Globus pallidus (tissue), 1 donor: ENCODE data around the gene SEMA3F.

Source experiments
- DNase-seq: peaks from one replicate; pipeline ENCODE4 v3.0.0-alpha.2; 2015; ENCODE audit warnings: low spot score

SEMA3F gene

GRCh38 chr3:50154840-50155490 is at the start of gene SEMA3F:
Gene SEMA3F, plus strand, starts transcription at chr3:50155324. Its CDS starts 4,299 bp downstream, at chr3:50159623.
- no peak for DNase-seq

- no peak for DNase-seq
These were observed 43.4 kb upstream of the SEMA3F start for GRCh38 chr3:50111757-50112156.

GRCh38 chr3:50112462-50112861 is 42.7 kb upstream of the SEMA3F start:
- no peak for DNase-seq

GRCh38 chr3:50117120-50117519 is 38.0 kb upstream of the SEMA3F start:
- no peak for DNase-seq

GRCh38 chr3:50118237-50118636 is 36.9 kb upstream of the SEMA3F start:
- no peak for DNase-seq

GRCh38 chr3:50119786-50120185 is 35.3 kb upstream of the SEMA3F start:
- DNase-seq, result no peak

GRCh38 chr3:50120364-50121071 is 34.6 kb upstream of the SEMA3F start:
- DNase-seq, result no peak

GRCh38 chr3:50121072-50122032 is 33.8 kb upstream of the SEMA3F start:
- peak; percentile 47 for DNase-seq

GRCh38 chr3:50122071-50122470 is 33.1 kb upstream of the SEMA3F start:
- DNase-seq, result no peak

- no peak for DNase-seq
These were observed 32.3 kb upstream of the SEMA3F start for GRCh38 chr3:50122661-50123391.

- DNase-seq, result no peak
These were observed 31.6 kb upstream of the SEMA3F start for GRCh38 chr3:50123394-50124051.

- no peak for DNase-seq
These were observed 30.9 kb upstream of the SEMA3F start for GRCh38 chr3:50124052-50124799.

GRCh38 chr3:50124800-50125178 is 30.3 kb upstream of the SEMA3F start:
- no peak for DNase-seq

- no peak for DNase-seq
These were observed 29.4 kb upstream of the SEMA3F start for GRCh38 chr3:50125541-50126286.

GRCh38 chr3:50126287-50127211 is 28.6 kb upstream of the SEMA3F start:
- no peak for DNase-seq

- no peak for DNase-seq
These were observed 27.9 kb upstream of the SEMA3F start for GRCh38 chr3:50127251-50127691.

- no peak for DNase-seq
These were observed 27.1 kb upstream of the SEMA3F start for GRCh38 chr3:50128001-50128400.

- no peak for DNase-seq
These were observed 24.7 kb upstream of the SEMA3F start for GRCh38 chr3:50130436-50130835.
